ENCODE measurements around the gene ZNF827.

Gene ZNF827

GRCh38 chr4:145815626-145816025 is 123.0 kb downstream of the ZNF827 start:
- H3K4me3 ChIP-seq (ENCODE audit: low read depth, low read length) = no peak overlapping the region
- peaks cover 6% of the 10 kb centered on the region; the same call in 1 of the 2 replicates for H3K9me3 ChIP-seq (ENCODE audit: control insufficient read depth, insufficient read depth, low read depth, low read length)
- H3K36me3 ChIP-seq (ENCODE audit: control insufficient read depth, insufficient read depth, low read length) = peaks cover 75% of the 10 kb centered on the region
- H3K27me3 ChIP-seq (ENCODE audit: control insufficient read depth, insufficient read depth, low read length) = no peaks in the 10 kb centered on the region
- 0 out of 2 replicates have a peak, but pooled peaks cover 4% of the 10 kb centered on the region for H3K4me1 ChIP-seq (ENCODE audit: control insufficient read depth, insufficient read depth, low read length)
- no peak overlapping the region for H3K9ac ChIP-seq (ENCODE audit: low read length)
- no peak overlapping the region for H3K27ac ChIP-seq (ENCODE audit: low read depth, low read length)

- H3K4me1 ChIP-seq (ENCODE audit: control insufficient read depth, insufficient read depth, low read length) = 0 out of 2 replicates have a peak, but pooled peaks cover 4% of the 10 kb centered on the region
- H3K27ac ChIP-seq (ENCODE audit: low read depth, low read length) = no peak overlapping the region
- peaks cover 78% of the 10 kb centered on the region for H3K36me3 ChIP-seq (ENCODE audit: control insufficient read depth, insufficient read depth, low read length)
- H3K9me3 ChIP-seq (ENCODE audit: control insufficient read depth, insufficient read depth, low read depth, low read length) = peaks cover 10% of the 10 kb centered on the region; the same call in 1 of the 2 replicates
- H3K9ac ChIP-seq (ENCODE audit: low read length) = no peak overlapping the region
- no peaks in the 10 kb centered on the region for H3K27me3 ChIP-seq (ENCODE audit: control insufficient read depth, insufficient read depth, low read length)
- H3K4me3 ChIP-seq (ENCODE audit: low read depth, low read length) = no peak overlapping the region
Measured at GRCh38 chr4:145815027-145815612, 123.5 kb downstream of the ZNF827 start.

- Histone ChIP-seq H3K36me3 (ENCODE audit: control insufficient read depth, insufficient read depth, low read length) (peaks cover 76% of the 10 kb centered on the region), H3K9me3 (ENCODE audit: control insufficient read depth, insufficient read depth, low read depth, low read length) (peaks cover 19% of the 10 kb centered on the region; the same call in 1 of the 2 replicates), H3K27ac (ENCODE audit: low read depth, low read length) (no peak overlapping the region), H3K9ac (ENCODE audit: low read length) (no peak overlapping the region), H3K27me3 (ENCODE audit: control insufficient read depth, insufficient read depth, low read length) (no peaks in the 10 kb centered on the region), H3K4me1 (ENCODE audit: control insufficient read depth, insufficient read depth, low read length) (no peaks in the 10 kb centered on the region), H3K4me3 (ENCODE audit: low read depth, low read length) (no peak overlapping the region)
Measured at GRCh38 chr4:145814246-145814645, 124.4 kb downstream of the ZNF827 start.

- Histone ChIP-seq H3K9ac (ENCODE audit: low read length) (no peak overlapping the region), H3K4me1 (ENCODE audit: control insufficient read depth, insufficient read depth, low read length) (peaks cover 2% of the 10 kb centered on the region), H3K27ac (ENCODE audit: low read depth, low read length) (no peak overlapping the region), H3K36me3 (ENCODE audit: control insufficient read depth, insufficient read depth, low read length) (peaks cover 71% of the 10 kb centered on the region), H3K27me3 (ENCODE audit: control insufficient read depth, insufficient read depth, low read length) (no peaks in the 10 kb centered on the region), H3K9me3 (ENCODE audit: control insufficient read depth, insufficient read depth, low read depth, low read length) (peaks cover 23% of the 10 kb centered on the region; the same call in 1 of the 2 replicates), H3K4me3 (ENCODE audit: low read depth, low read length) (no peak overlapping the region)
Measured at GRCh38 chr4:145812919-145813318, 125.7 kb downstream of the ZNF827 start.

- Histone ChIP-seq H3K4me1 (ENCODE audit: control insufficient read depth, insufficient read depth, low read length) (peaks cover 20% of the 10 kb centered on the region), H3K27ac (ENCODE audit: low read depth, low read length) (peak overlapping the region; percentile 67)
Measured at GRCh38 chr4:145808848-145809512, 129.6 kb downstream of the ZNF827 start.

GRCh38 chr4:145808021-145808650 is 130.5 kb downstream of the ZNF827 start:
- Histone ChIP-seq H3K4me3 (ENCODE audit: low read depth, low read length) (no peak overlapping the region), H3K4me1 (ENCODE audit: control insufficient read depth, insufficient read depth, low read length) (peaks cover 23% of the 10 kb centered on the region), H3K9ac (ENCODE audit: low read length) (no peak overlapping the region), H3K27ac (ENCODE audit: low read depth, low read length) (peak overlapping the region; percentile 67), H3K27me3 (ENCODE audit: control insufficient read depth, insufficient read depth, low read length) (no peaks in the 10 kb centered on the region), H3K9me3 (ENCODE audit: control insufficient read depth, insufficient read depth, low read depth, low read length) (peaks cover 19% of the 10 kb centered on the region; the same call in 1 of the 2 replicates), H3K36me3 (ENCODE audit: control insufficient read depth, insufficient read depth, low read length) (peaks cover 26% of the 10 kb centered on the region)

More at GRCh38 chr4:145808848-145809512, 129.6 kb downstream of the ZNF827 start:
- Histone ChIP-seq H3K36me3 (ENCODE audit: control insufficient read depth, insufficient read depth, low read length) (peaks cover 35% of the 10 kb centered on the region), H3K4me3 (ENCODE audit: low read depth, low read length) (no peak overlapping the region), H3K9ac (ENCODE audit: low read length) (no peak overlapping the region), H3K27me3 (ENCODE audit: control insufficient read depth, insufficient read depth, low read length) (no peaks in the 10 kb centered on the region), H3K9me3 (ENCODE audit: control insufficient read depth, insufficient read depth, low read depth, low read length) (peaks cover 19% of the 10 kb centered on the region; the same call in 1 of the 2 replicates)

GRCh38 chr4:145805490-145805889 is 133.1 kb downstream of the ZNF827 start:
- Histone ChIP-seq H3K27me3 (ENCODE audit: control insufficient read depth, insufficient read depth, low read length) (no peaks in the 10 kb centered on the region), H3K9ac (ENCODE audit: low read length) (no peak overlapping the region), H3K36me3 (ENCODE audit: control insufficient read depth, insufficient read depth, low read length) (peaks cover 8% of the 10 kb centered on the region), H3K9me3 (ENCODE audit: control insufficient read depth, insufficient read depth, low read depth, low read length) (peaks cover 16% of the 10 kb centered on the region; the same call in 1 of the 2 replicates), H3K27ac (ENCODE audit: low read depth, low read length) (peak overlapping the region; percentile 57; the same call in 1 of the 2 replicates), H3K4me3 (ENCODE audit: low read depth, low read length) (no peak overlapping the region), H3K4me1 (ENCODE audit: control insufficient read depth, insufficient read depth, low read length) (peaks cover 38% of the 10 kb centered on the region)

- H3K27me3 ChIP-seq (ENCODE audit: control insufficient read depth, insufficient read depth, low read length) = no peaks in the 10 kb centered on the region
- no peak overlapping the region for H3K4me3 ChIP-seq (ENCODE audit: low read depth, low read length)
- no peaks in the 10 kb centered on the region; the same call in 1 of the 2 replicates for H3K36me3 ChIP-seq (ENCODE audit: control insufficient read depth, insufficient read depth, low read length)
- no peak overlapping the region for H3K9ac ChIP-seq (ENCODE audit: low read length)
- peaks cover 2% of the 10 kb centered on the region; the same call in 1 of the 2 replicates for H3K9me3 ChIP-seq (ENCODE audit: control insufficient read depth, insufficient read depth, low read depth, low read length)
- 0 out of 2 replicates have a peak overlapping the region, but pooled peaks have one; percentile 44 for H3K27ac ChIP-seq (ENCODE audit: low read depth, low read length)
- H3K4me1 ChIP-seq (ENCODE audit: control insufficient read depth, insufficient read depth, low read length) = peaks cover 38% of the 10 kb centered on the region
Measured at GRCh38 chr4:145804116-145804515, 134.5 kb downstream of the ZNF827 start.

GRCh38 chr4:145799223-145799622 is 139.4 kb downstream of the ZNF827 start:
- H3K4me1 ChIP-seq (ENCODE audit: control insufficient read depth, insufficient read depth, low read length) = peaks cover 20% of the 10 kb centered on the region
- no peaks in the 10 kb centered on the region for H3K27me3 ChIP-seq (ENCODE audit: control insufficient read depth, insufficient read depth, low read length)
- no peak overlapping the region for H3K9ac ChIP-seq (ENCODE audit: low read length)
- peaks cover 5% of the 10 kb centered on the region; the same call in 1 of the 2 replicates for H3K36me3 ChIP-seq (ENCODE audit: control insufficient read depth, insufficient read depth, low read length)
- no peak overlapping the region for H3K27ac ChIP-seq (ENCODE audit: low read depth, low read length)
- no peak overlapping the region for H3K4me3 ChIP-seq (ENCODE audit: low read depth, low read length)
- no peaks in the 10 kb centered on the region for H3K9me3 ChIP-seq (ENCODE audit: control insufficient read depth, insufficient read depth, low read depth, low read length)

- Histone ChIP-seq H3K9ac (ENCODE audit: low read length) (no peak overlapping the region), H3K4me3 (ENCODE audit: low read depth, low read length) (no peak overlapping the region), H3K4me1 (ENCODE audit: control insufficient read depth, insufficient read depth, low read length) (peaks cover 9% of the 10 kb centered on the region), H3K27ac (ENCODE audit: low read depth, low read length) (no peak overlapping the region), H3K27me3 (ENCODE audit: control insufficient read depth, insufficient read depth, low read length) (no peaks in the 10 kb centered on the region), H3K9me3 (ENCODE audit: control insufficient read depth, insufficient read depth, low read depth, low read length) (no peaks in the 10 kb centered on the region), H3K36me3 (ENCODE audit: control insufficient read depth, insufficient read depth, low read length) (peaks cover 5% of the 10 kb centered on the region; the same call in 1 of the 2 replicates)
Measured at GRCh38 chr4:145797278-145797677, 141.3 kb downstream of the ZNF827 start.

GRCh38 chr4:145796346-145796745 is 142.3 kb downstream of the ZNF827 start:
- Histone ChIP-seq H3K27ac (ENCODE audit: low read depth, low read length) (no peak overlapping the region), H3K9me3 (ENCODE audit: control insufficient read depth, insufficient read depth, low read depth, low read length) (no peaks in the 10 kb centered on the region), H3K4me1 (ENCODE audit: control insufficient read depth, insufficient read depth, low read length) (peaks cover 8% of the 10 kb centered on the region; the same call in 1 of the 2 replicates), H3K27me3 (ENCODE audit: control insufficient read depth, insufficient read depth, low read length) (no peaks in the 10 kb centered on the region), H3K36me3 (ENCODE audit: control insufficient read depth, insufficient read depth, low read length) (peaks cover 11% of the 10 kb centered on the region), H3K9ac (ENCODE audit: low read length) (no peak overlapping the region), H3K4me3 (ENCODE audit: low read depth, low read length) (no peak overlapping the region)
